ENCODE measurements around the gene C4orf50. TPM values are rescaled to one million over a fixed set of nuclear protein-coding genes. Genes with fewer than 3 reads are reported as not detected.

Gene C4orf50
- polyA plus RNA-seq, 3 donors: not detected

DNA sequence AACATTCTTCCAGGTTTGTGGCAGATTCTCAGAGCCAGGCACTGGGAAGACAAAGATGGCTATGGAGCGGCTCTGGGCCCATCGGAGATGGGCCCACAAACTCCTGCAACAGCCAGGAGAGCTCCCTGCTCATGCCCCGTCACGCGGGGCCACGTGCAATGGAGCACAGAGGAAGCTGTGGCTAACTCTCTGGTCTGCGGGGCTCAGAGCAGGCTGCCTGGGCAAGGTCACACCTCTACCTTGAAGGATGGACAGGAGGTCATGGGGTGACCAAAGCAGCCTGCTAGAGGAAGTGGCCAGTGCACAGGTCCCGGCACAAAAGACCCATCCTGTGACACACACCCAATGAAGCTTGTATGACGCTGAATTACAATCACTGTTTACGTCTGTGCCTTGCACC is 45.2 kb downstream of the C4orf50 start:
- Histone ChIP-seq H3K4me1 (ENCODE audit: control insufficient read depth in 1 of 2, insufficient read depth in 2 of 2, low read length in 2 of 2) (no peaks in the 10 kb centered on the region), H3K27ac (ENCODE audit: low read depth in 1 of 2, low read length in 2 of 2) (no peak overlapping the region), H3K27me3 (ENCODE audit: control insufficient read depth in 2 of 2, insufficient read depth in 2 of 2, low read length in 2 of 2) (no peaks in the 10 kb centered on the region), H3K4me3 (replicated peaks in 1 of 3; ENCODE audit: low read depth in 2 of 3, low read length in 3 of 3) (no peak overlapping the region), H3K36me3 (replicated peaks in 1 of 2; ENCODE audit: control insufficient read depth in 1 of 2, insufficient read depth in 2 of 2, low read length in 2 of 2) (no peaks in the 10 kb centered on the region), H4K20me1 (ENCODE audit: insufficient read depth, low read length) (no peaks in the 10 kb centered on the region), H2AFZ (ENCODE audit: insufficient read depth, low read depth, low read length, poor library complexity, severe bottlenecking) (no peak overlapping the region), H3K4me2 (replicated peaks; ENCODE audit: extremely low read depth, low read length, poor library complexity, severe bottlenecking) (no peak overlapping the region), H3K79me2 (ENCODE audit: insufficient read depth, low read length) (no peaks in the 10 kb centered on the region), H3K9me3 (replicated peaks in 1 of 2; ENCODE audit: control insufficient read depth in 1 of 2, insufficient read depth in 1 of 2, low read length in 2 of 2) (no peaks in the 10 kb centered on the region), H3K9ac (ENCODE audit: insufficient read depth, low read length, poor library complexity, severe bottlenecking) (no peak overlapping the region)
- Mint-ChIP-seq H3K4me3 (no peak overlapping the region), H3K9me3 (no peaks in the 10 kb centered on the region), H3K27me3 (ENCODE audit: low read depth in 3 of 3) (peaks cover 3 to 14% (median 12%) of the 10 kb centered on the region in 3 donors), H3K36me3 (no peaks in the 10 kb centered on the region), H3K4me1 (no peaks in the 10 kb centered on the region), H3K27ac (peak overlapping the region in 1 of 7 donors; percentile 10)
- DNase-seq: no peak
- 72% methylated on average over 9 of the region's 10 CpGs for WGBS (ENCODE audit: insufficient coverage)
- TF ChIP-seq, protein P1, sequence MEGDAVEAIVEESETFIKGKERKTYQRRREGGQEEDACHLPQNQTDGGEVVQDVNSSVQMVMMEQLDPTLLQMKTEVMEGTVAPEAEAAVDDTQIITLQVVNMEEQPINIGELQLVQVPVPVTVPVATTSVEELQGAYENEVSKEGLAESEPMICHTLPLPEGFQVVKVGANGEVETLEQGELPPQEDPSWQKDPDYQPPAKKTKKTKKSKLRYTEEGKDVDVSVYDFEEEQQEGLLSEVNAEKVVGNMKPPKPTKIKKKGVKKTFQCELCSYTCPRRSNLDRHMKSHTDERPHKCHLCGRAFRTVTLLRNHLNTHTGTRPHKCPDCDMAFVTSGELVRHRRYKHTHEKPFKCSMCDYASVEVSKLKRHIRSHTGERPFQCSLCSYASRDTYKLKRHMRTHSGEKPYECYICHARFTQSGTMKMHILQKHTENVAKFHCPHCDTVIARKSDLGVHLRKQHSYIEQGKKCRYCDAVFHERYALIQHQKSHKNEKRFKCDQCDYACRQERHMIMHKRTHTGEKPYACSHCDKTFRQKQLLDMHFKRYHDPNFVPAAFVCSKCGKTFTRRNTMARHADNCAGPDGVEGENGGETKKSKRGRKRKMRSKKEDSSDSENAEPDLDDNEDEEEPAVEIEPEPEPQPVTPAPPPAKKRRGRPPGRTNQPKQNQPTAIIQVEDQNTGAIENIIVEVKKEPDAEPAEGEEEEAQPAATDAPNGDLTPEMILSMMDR (IDR thresholded peaks at IDR 0.05): no peak
- intact Hi-C loops (cut with micrococcal nuclease): no loop called here

DNA sequence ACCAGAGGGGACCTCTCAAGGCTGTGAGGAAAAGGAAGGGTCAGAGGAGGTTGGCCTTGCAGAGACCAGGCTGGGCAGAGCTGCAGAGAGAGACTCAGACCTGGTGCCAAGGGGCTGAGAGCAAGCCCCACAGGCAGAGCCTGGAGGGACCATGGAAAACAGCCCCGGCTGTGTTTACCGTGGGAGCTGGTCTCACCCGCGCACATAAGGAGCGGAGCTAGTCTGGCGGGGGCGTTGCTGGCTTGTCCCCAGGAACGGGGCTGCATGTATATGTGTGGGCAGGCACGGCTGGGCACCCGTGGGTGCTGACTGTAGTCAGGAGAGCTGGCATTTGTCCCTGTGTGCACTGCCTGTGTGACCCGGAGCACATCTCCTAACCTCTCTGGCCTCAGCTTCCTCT is 45.7 kb downstream of the C4orf50 start:
- Mint-ChIP-seq H3K9me3 (no peaks in the 10 kb centered on the region), H3K27me3 (ENCODE audit: low read depth in 3 of 3) (peaks cover 3 to 15% (median 13%) of the 10 kb centered on the region in 3 donors), H3K36me3 (no peaks in the 10 kb centered on the region), H3K4me1 (no peaks in the 10 kb centered on the region), H3K27ac (no peak overlapping the region), H3K4me3 (no peak overlapping the region)
- intact Hi-C loops (cut with micrococcal nuclease): no loop called here
- no peaks in the 10 kb centered on the region for H3K36me3 ChIP-seq (replicated peaks in 1 of 2; ENCODE audit: control insufficient read depth in 1 of 2, insufficient read depth in 2 of 2, low read length in 2 of 2)
- no peak overlapping the region for H3K4me3 ChIP-seq (replicated peaks in 1 of 3; ENCODE audit: low read depth in 2 of 3, low read length in 3 of 3)
- TF ChIP-seq, protein P1 (IDR thresholded peaks at IDR 0.05): no peak
- no peaks in the 10 kb centered on the region for H4K20me1 ChIP-seq (ENCODE audit: insufficient read depth, low read length)
- no peak overlapping the region for H3K27ac ChIP-seq (ENCODE audit: low read depth in 1 of 2, low read length in 2 of 2)
- no peaks in the 10 kb centered on the region for H3K27me3 ChIP-seq (ENCODE audit: control insufficient read depth in 2 of 2, insufficient read depth in 2 of 2, low read length in 2 of 2)
- H3K4me1 ChIP-seq (ENCODE audit: control insufficient read depth in 1 of 2, insufficient read depth in 2 of 2, low read length in 2 of 2): no peaks in the 10 kb centered on the region
- H3K9ac ChIP-seq (ENCODE audit: insufficient read depth, low read length, poor library complexity, severe bottlenecking): no peak overlapping the region
- DNase-seq: no peak
- H3K4me2 ChIP-seq (replicated peaks; ENCODE audit: extremely low read depth, low read length, poor library complexity, severe bottlenecking): no peak overlapping the region
- no peaks in the 10 kb centered on the region for H3K79me2 ChIP-seq (ENCODE audit: insufficient read depth, low read length)
- no peak overlapping the region for H2AFZ ChIP-seq (ENCODE audit: insufficient read depth, low read depth, low read length, poor library complexity, severe bottlenecking)
- no peaks in the 10 kb centered on the region for H3K9me3 ChIP-seq (replicated peaks in 1 of 2; ENCODE audit: control insufficient read depth in 1 of 2, insufficient read depth in 1 of 2, low read length in 2 of 2)
- 100% methylated on average over 2 of the region's 11 CpGs for WGBS (ENCODE audit: insufficient coverage)
